ENCODE measurements around the gene LUZP2.

GRCh38 chr11:24837112-24837511, 340.3 kb downstream of the LUZP2 start:
- no peak for TF ChIP-seq CTCF (conservative IDR thresholded peaks at IDR 0.05)
- TF ChIP-seq ZFX (IDR thresholded peaks at IDR 0.05): no peak
